ENCODE data around the gene FBXL13.
"Not testable (repeated sequence)": the region's sequence is repeated elsewhere in the genome, so short reads cannot be mapped to it uniquely, and the experiment has no call there.

Gene FBXL13

GRCh38 chr7:103074519-103075336, at the start of gene FBXL13, which contains the start of gene ARMC10:
Gene FBXL13 (minus strand): TSS chr7:103074796.
Gene ARMC10 (plus strand): TSS chr7:103075140. CDS start chr7:103075273, 133 bp downstream.
- DNase-seq, result peak; percentile 96

DNA sequence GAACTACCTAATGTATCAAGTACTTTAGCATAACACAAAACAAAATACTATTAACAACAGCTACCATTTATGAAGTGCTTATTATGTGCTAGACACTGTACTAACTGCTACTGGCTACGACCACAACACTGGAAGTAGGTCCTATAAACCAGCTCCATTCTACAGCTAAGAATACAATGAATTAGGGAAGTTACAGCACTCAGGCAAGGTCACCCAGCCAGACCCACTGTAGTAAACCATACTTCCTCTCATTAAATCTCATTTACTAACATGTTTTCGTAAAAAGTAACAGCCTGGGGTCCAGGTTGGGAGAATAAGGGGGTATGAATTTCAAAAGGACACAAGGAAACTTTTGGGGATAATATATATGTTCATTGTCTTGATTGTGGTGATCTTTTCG, 48.9 kb upstream of the FBXL13 start:
- DNase-seq, result no peak

DNA sequence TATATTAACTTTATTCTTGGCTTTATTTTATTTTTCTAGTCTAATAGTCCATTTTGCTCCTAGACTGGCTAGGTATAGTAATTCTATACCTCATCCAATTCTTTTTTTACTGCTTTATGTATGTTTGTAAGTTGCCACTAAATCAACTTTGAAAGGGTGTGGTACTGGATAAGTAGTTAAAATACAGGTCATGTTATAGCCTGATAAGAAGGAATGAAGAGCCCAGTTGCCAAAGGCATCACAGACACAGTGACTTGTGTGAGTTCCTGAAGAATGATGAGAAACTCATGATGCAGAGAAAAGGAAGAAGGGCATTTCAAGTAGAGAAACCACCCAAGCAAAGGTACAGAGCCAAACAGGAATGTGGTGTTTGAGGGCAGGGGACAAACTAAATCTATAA, 47.0 kb upstream of the FBXL13 start:
- no peak for DNase-seq

- DNase-seq, result no peak
Observed at GRCh38 chr7:103120362-103120761, 45.8 kb upstream of the FBXL13 start.

- no peak for DNase-seq
Observed at GRCh38 chr7:103119791-103120291, 45.2 kb upstream of the FBXL13 start.

DNA sequence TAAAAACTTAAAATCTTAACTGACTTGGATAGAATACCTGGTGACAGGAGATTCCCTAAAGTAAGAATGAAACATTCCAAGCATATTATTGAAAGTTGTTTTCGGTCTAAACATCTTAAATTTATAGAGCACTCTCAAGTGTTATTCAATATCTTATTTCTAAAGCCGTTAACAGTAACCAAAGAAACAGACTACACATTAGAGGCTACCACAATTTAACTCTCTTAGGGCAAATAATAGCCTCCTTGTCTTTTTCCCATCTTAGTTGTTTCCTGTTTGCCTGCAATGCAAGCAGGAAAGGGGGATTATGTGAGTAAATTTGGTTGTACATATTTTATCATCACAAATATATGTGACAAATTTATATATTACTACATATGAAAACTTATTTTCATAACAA, 42.9 kb upstream of the FBXL13 start:
- no peak for DNase-seq

DNA sequence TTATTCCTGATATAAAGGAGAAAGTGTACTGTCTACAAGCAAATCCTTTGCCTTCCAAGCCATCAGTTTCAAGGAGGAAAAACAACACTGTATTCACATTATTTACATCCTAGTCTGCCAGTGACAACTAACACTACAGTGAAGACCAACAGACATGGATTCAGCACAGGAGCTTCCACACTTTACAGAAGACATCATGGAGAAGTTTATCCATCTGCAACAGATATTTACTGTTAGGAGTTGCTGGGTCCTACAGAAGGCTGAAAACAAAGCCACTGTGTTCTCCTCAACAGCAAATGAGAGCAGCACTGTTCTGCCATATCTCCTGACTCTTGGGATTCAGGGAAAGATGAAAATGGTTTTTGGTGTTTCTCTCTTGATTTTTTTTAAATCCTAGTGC, 42.4 kb upstream of the FBXL13 start:
- no peak for DNase-seq

DNA sequence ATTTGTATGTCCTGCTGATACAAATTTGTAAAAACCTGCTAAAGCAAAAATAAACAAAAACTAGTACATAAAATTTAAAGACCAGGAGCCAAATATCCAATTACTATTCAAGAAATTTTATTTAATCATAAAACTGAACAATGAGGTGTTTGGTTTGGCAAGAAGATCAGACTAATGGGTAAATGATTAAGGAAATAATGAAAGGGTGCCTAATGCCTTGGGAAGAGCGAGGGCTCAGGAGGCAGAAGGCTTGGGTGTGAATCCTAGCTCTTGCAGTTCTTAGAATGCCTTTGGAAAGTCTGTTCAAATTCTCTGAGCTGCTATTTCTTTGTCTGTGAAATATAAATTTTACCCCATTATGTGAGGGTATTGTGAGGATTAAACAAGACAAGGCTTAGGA, 41.9 kb upstream of the FBXL13 start:
- no peak for DNase-seq

DNA sequence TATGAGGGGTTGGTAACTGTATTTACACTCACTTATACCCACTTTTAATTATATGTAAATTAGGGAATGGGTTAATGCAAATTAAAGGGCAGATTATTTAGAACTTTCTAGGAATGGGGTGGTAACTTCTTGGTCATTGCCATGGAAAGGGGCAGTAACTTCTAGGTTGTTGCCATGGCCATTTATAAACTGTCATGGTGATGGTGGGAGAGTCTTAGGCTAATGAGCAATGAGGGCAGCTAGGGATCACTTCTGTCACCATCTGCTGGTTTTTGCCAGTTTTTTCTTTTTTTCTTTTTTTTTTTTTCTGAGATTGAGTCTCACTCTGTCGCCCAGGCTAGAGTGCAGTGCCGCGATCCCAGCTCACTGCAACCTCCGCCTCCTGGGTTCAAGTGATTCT, 41.2 kb upstream of the FBXL13 start:
- DNase-seq, result no peak

- no peak for DNase-seq
Observed at GRCh38 chr7:103114576-103115008, 40.0 kb upstream of the FBXL13 start.

- DNase-seq, result peak; percentile 49
Observed at GRCh38 chr7:103113164-103113563, 38.6 kb upstream of the FBXL13 start.

GRCh38 chr7:103106703-103107070, 32.1 kb upstream of the FBXL13 start:
- DNase-seq, result not testable (repeated sequence)

DNA sequence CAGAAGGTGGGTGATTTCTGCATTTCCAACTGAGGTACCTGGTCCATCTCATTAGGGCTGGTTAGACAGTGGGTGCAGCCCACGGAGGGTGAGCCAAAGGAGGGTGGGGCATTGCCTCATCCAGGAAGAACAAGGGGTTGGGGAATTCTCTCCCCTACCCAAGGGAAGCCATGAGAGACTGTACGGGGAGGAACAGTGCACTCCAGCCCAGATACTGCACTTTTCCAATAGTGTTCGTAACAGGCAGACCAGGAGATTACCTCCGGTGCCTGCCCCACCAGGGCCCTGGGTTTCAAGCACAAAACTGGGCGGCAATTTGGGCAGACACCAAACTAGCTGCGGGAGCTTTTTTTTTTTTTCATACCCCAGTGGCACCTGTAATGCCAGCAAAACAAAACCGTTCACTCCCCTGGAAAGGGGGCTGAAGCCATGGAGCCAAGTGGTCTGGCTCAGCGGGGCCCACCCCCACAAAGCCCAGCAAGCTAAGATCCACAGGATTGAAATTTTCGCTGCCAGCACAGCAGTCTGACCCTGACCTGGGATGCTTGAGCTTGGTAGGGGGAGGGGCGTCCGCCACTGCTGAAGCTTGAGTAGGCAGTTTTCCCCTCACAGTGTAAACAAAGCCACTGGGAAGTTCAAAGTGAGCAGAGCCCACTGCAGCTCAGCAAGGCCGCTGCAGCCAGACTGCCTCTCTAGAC, 31.6 kb upstream of the FBXL13 start:
- no peak for DNase-seq

- no peak for DNase-seq
Observed at GRCh38 chr7:103101543-103101942, 26.9 kb upstream of the FBXL13 start.

DNA sequence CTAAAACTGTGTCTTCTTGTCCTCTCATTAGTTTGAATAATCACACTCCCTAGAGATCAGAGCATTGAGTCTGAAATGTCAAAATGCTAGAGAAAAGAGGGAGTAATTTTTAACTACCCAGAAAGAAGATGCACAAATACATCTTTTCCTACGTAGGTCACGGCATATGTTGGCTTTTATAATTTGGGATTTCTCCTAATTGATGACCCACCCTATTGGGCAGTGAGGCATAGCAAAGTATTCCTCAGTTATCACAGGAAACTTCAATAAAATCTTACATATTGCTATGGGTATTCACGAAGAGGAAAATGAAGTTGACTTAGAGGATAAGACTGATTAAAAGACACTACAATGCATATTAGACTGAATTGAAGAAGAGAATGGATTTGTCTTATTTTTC, 25.8 kb upstream of the FBXL13 start:
- DNase-seq, result no peak

GRCh38 chr7:103097041-103097440, 22.4 kb upstream of the FBXL13 start:
- no peak for DNase-seq

GRCh38 chr7:103095558-103095957, 21.0 kb upstream of the FBXL13 start:
- not testable (repeated sequence) for DNase-seq

DNA sequence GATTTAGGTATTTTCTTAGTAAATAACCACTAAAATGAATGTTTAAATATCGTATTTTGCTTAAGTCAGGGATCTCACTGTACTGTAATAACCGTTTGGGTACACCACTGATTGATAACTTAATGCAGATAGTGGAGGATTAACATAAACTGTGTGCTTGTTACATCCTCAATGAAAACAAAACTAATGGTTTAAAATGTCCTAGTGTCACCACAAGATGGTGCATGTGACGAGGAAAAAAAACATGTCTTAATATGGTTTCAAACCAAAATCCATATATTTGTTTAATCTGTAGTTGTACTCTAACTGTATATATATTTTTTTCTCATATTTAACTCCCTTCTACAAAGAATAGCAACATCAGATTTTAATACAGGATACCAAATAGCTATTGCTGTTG, 19.5 kb upstream of the FBXL13 start:
- DNase-seq, result no peak

DNA sequence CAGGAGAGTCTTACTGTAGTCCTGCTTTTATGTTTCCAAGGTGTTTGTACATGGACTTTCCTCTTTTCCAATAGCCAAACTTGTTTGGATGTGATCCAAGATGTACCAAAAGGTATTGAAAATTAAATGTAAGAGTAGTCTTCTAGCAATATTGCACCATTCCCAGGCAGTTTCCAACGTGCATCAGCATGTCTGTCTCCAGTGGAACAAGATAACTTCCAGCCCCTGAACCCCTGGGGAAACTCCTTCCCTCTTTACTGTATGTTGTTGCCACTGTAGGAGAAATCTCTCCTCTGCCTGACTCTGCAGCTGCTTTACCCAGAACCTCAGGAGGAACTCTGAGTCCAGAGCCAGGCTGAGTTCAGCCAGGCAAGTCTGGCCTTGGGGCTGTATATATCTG, 18.8 kb upstream of the FBXL13 start:
- no peak for DNase-seq

DNA sequence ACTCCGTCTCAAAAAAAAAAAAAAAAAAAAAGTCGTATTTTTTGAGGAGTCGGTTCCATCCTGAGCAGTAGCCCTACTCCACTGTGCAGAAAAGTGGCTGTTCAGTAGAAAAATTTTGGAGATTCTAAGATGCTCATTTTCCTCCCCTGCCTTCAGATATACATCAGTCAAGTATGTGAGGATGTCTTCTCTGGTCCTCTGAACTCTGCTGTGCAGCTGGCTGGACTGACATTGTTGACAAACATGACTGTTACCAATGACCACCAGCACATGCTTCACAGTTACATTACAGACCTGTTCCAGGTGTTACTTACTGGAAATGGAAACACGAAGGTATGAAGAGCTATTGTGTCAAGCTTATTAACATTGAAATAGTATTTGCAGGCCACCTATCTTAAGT, 17.7 kb upstream of the FBXL13 start:
- not testable (repeated sequence) for DNase-seq

DNA sequence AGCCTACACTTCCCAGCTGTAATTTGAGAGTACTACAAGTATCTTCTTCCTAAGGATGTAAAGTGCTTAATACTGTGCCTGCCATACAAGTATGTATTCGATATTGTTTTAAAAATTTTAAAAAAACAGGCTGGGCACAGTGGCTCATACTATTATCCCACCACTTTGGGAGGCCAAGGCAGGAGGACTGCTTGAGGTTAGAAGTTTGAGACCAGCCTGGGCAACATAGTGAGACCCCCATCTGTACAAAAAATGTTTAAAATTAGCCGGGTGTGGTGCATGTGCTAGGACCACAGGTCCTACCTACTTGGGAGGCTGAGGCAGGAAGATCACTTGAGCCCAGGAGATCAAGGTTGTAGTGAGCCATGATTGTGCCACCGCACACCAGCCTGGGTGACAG, 8.6 kb upstream of the FBXL13 start:
- DNase-seq, result no peak

DNA sequence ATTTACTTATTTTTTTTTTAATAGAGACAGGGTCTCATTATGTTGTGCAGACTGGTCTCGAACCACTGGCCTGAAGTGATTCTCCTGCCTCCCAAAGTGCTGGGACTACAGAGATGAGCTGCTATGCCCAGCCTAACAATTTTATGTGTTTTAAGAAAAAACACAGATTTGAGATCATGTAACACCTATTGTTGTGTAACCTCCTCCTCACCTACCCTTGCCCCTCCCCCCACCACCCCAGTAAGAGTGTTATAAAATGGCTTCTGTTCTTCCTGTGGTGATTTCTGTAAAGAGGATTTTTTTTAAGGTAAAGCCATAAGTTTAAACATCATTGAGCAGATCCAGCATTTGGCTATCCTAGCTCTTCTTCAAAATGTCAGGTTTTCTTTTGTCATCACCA, 7.9 kb upstream of the FBXL13 start:
- DNase-seq, result no peak

DNA sequence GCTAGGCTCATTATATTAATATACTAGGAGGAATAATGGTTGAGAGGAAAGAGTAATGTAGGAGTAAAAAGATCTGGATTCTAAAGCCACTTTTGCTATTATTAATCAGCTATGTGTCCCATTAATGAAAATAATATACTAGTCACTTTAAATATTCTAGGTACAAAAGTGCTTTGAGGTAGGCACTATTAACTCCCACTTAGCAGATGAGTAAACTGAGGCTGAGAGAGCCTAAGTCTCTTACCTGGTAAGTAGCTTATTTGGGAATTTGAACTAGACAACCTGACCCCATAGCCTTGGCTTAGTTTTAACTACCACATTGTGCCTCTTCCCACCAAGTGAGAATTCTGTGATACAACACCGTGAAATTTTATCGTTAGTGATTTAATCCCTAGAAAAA, 6.3 kb upstream of the FBXL13 start:
- no peak for DNase-seq

DNA sequence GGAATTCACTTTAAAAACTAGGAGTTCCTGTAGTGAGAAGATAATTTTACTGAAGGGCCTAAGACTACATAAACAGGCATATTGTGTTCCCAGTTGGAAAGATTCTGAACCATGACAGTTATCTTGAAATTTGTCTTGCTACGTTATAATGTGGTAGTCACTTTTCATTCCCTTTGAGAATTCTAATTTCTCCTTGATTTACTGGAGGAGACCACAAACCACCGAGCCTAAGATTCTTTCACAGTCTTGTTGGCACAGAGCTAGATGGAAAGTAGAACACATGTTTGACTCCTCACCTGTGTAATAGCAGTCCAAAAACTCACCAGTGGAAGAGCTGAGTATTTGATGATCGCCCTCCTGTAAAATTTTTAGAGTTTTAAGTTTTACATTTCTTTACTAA, 5.2 kb upstream of the FBXL13 start:
- no peak for DNase-seq

All from left hindlimb (tissue), 1 donor.